ES-I3 (cell line): ENCODE data around the gene TCFL5.
"Not testable (repeated sequence)": the region's sequence is repeated elsewhere in the genome, so short reads cannot be mapped to it uniquely, and the experiment has no call there.

Experiments used
- H3K36me3 ChIP-seq: 2 replicates; pipeline ENCODE4 v1.6.1; 2013; ENCODE audit warnings: mild to moderate bottlenecking, low read length, control low read depth, moderate library complexity; ENCODE audit not compliant: insufficient read depth
- H3K4me1 ChIP-seq: 2 replicates; pipeline ENCODE4 v1.6.1; 2013; ENCODE audit warnings: mild to moderate bottlenecking, control low read depth, low read length; ENCODE audit not compliant: insufficient read depth
- H3K9ac ChIP-seq: 2 replicates; pipeline ENCODE4 v1.6.1; 2013; ENCODE audit warnings: low read depth, mild to moderate bottlenecking, low read length, moderate library complexity
- H3K9me3 ChIP-seq: 2 replicates; pipeline ENCODE4 v1.6.1; 2013; ENCODE audit warnings: mild to moderate bottlenecking, low read length, moderate library complexity; ENCODE audit not compliant: control insufficient read depth, insufficient read depth

TCFL5 gene

DNA sequence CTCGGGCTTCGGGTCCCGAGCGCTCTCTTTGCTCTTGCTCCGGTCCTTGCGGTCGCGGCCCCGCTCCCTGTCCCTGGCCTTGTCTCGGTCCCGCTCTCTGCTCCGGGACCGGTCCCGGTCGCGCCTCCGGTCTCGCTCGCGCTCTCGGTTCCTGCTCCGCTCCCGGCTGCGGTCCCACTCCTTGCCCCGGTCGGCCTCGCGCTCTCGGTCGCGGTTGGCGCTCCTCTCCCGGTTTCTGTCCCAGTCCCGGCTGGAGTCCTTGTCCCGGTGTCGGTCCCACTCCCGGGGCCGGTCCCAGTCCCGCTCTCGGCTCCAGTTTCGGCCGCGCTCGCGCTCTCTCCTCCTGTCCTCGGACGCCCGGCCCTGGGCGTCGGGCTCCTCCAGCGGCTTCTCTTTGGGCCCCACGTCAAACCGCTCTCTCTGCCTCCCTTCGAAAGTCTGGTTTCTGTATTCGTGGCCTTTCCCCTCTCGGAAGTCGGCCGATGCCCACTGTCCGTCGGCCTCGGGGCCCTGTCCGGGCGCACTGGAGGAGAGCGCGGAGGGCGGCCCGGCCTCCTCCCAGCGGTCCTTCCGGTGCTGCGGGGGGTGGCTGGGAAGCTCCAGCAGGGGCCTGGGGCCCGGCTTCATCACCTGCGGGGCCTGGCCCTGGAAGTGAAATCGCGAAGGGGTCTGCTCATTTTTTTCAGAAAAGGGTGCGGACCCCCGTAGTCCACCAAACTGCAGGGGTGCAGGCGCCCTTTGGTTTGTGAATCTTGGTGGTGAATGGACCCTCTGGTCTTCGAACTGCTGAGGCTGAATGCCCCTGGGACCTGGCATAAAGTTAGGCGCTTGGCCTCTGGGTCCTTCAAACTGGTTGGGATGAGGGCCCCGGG, 17.9 kb upstream of the TCFL5 start:
- H3K9ac ChIP-seq = 0 out of 2 replicates have a peak overlapping the region, but pooled peaks have one; percentile 13
- no peaks in the 10 kb centered on the region for H3K36me3 ChIP-seq
- peaks cover 12% of the 10 kb centered on the region for H3K4me1 ChIP-seq
- no peaks in the 10 kb centered on the region for H3K9me3 ChIP-seq

DNA sequence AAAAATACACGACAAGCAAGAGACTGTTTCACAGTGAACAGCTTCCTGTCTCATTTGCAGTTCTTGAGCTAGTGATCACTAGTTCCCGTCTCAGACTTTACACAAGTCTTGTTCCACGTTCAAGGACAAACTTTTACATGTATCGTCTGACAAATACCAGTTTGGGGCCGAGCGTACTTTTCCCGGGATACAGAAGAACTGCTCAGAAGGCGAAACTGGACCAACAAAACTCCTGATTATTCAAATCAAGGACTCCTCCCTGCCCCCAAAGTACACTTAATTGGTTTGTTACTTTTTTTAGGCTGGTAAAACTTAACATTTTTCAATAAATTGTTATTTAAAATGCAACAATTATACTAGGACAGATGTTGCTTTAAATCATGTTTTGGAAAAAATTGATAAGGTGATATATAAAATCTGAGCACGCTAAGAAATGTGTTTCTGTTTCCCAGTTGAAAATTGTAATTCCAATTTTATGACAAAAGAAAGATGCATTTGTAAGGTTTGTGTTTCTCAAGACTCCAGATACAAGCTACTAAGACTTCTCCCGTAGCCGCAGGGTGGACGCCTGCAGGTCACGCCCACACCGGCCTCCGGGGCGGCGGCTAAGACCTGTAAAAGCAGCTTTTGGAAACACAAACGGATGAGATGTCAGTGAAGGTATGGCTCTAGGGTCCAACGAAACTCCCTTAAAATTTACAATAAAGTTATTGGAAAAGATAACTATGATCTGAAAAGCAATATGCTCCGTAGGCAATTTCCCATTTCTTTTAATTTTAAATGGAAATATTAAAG, 16.8 kb upstream of the TCFL5 start:
- peaks cover 8% of the 10 kb centered on the region for H3K4me1 ChIP-seq
- no peaks in the 10 kb centered on the region for H3K9me3 ChIP-seq

DNA sequence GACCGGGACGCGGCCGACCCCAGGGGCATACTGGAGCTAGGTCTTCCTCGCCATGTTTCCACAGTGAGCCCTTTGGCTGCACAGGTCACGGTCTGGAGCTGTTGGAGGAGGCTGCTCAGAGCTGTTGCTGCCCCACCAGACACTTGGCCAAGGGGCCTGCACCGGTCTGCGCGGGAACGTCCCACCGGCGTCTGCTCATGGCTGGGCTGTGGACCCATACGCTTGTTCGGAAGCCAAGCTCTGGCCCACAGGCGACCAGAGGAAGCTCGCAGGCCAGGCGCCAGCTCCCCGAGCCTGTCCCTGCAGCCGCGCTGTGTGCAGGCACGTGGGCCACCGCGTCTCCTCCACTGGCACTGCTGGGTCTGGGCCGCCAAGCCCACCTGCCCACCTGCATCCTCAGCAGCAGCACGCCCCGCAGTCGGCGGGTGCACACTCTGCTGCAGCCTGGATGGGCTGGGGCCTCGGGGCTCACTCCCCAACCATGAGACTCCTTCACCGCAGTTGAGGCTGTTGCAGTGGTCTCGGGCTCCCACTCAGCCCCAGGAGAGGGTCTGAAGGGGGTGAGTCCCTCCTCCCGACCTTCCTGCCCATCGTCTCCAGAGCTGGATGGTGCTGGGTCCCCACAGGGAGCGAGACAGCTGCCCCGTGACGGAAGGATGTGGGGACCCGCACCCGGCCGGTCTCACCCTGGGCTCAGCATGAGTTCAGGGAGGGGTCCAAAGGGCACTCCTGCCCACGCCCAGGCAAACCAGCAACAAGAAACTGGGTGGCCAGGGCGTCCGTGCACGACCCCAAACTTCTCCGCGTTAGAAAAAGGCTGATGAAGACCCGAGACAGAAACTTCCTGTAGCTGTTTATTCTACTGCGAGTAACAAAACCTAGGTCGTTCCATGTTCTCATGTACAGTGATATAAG, 15.5 kb upstream of the TCFL5 start:
- H3K9ac ChIP-seq = no peak overlapping the region
- H3K4me1 ChIP-seq = peaks cover 8% of the 10 kb centered on the region
- H3K36me3 ChIP-seq = no peaks in the 10 kb centered on the region
- H3K9me3 ChIP-seq = no peaks in the 10 kb centered on the region

More for the DNA sequence above, 16.8 kb upstream of the TCFL5 start:
- Histone ChIP-seq H3K36me3 (no peaks in the 10 kb centered on the region), H3K9ac (no peak overlapping the region)

DNA sequence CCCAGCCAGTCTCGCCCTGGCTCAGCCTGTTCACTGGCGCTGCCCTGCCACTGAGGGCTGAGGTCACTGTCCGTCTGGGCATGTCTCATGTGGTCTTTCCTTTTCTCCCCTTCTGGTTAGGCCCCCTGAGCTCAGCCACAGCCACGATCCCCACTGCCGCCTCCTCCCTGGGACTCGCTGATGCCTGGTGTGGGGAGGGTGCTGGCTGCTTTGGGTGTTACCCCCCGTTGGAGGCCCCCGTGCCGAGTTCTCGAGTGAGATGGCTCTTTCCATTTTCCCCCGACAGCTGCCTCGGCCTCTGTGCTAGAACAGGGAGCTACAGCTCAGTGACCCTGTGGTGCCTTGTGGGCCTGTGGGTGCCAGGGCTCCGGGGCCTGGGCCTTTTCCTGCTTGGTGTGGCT, 14.9 kb upstream of the TCFL5 start:
- no peaks in the 10 kb centered on the region for H3K36me3 ChIP-seq
- peaks cover 8% of the 10 kb centered on the region for H3K4me1 ChIP-seq
- no peaks in the 10 kb centered on the region for H3K9me3 ChIP-seq
- H3K9ac ChIP-seq = no peak overlapping the region

DNA sequence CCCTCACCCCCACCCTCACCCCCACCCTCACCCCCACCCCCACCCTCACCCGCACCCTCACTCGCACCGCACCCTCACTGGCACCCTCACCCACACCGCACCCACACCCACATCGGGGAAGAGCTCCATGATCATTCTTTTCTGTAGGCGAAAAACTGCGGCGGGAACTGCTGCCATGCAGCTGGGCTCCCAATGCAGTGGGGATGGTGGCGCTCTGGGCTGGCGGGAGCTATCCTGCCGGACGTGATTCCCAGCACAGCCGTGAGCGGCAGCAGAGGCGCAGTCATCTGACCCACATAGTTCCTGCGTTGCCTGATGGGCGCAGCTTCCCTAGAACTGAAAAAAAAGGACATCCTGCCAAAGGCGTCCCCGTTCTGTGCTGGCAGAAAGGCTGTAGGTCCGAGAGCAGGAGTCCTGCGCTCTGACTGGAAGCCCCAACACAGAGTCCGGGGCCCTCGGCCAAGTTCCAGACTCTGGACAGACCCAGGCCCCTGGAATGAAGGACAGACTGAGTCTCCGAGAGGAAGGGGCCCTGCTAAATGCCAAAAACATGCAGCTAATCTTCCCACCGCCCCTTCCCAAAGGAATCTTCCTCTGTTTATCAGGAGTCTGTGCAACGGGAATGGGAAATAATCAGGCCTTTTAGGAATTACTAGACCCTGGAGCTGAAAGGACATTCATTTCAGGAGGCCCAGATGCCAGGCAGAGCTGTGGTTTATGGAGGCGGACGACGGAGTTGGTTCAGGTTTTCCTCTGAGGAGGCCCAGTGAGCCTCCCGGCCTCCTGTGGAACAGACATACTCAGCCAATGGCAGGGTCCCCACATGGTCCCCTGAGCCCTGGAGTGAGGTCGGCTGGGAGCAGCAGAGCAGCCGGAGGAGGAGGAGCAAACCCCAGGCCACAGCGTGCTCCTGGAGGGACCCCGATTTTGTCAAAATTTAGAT, 14.1 kb upstream of the TCFL5 start:
- no peaks in the 10 kb centered on the region for H3K9me3 ChIP-seq
- H3K9ac ChIP-seq = no peak overlapping the region
- H3K36me3 ChIP-seq = no peaks in the 10 kb centered on the region
- peaks cover 8% of the 10 kb centered on the region for H3K4me1 ChIP-seq

DNA sequence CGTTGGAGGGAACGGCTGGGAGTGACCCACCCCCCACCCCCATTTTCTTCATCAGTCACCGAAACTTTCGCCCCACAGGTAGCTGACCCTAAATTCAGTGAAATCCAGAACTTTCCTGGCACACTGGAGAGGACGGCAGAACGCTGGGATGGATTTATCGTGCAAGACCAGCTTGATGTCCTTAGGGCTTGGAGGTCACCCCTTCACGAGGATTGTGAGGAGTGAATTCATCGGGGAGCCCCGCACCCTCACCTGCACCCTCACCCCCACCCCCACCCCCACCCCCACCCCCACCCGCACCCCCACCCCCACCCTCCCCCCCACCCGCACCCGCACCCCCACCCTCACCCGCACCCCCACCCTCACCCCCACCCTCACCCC, 13.3 kb upstream of the TCFL5 start:
- H3K9ac ChIP-seq = no peak overlapping the region; the same call in 1 of the 2 replicates

DNA sequence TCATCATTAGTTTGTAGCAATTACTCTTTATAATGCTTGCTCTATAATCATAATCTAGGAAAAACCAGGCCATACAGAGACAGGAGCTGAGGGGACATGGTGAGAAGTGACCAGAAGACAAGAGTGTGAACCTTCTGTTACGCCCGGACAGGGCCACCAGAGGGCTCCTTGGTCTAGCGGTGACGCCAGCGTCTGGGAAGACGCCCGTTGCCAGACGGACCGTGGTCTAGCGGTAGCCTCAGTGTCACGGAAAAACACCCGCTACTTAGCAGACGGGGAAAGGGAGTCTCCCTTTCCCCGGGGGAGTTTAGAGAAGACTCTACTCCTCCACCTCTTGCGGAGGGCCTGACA, 12.0 kb upstream of the TCFL5 start:
- H3K36me3 ChIP-seq, H3K9me3 ChIP-seq, H3K4me1 ChIP-seq: not testable (repeated sequence)
- H3K9ac ChIP-seq = peak overlapping the region; percentile 12; the same call in 1 of the 2 replicates

More for the DNA sequence above, 13.3 kb upstream of the TCFL5 start:
- Histone ChIP-seq H3K36me3 (no peaks in the 10 kb centered on the region), H3K4me1 (peaks cover 8% of the 10 kb centered on the region), H3K9me3 (no peaks in the 10 kb centered on the region; the same call in 1 of the 2 replicates)

DNA sequence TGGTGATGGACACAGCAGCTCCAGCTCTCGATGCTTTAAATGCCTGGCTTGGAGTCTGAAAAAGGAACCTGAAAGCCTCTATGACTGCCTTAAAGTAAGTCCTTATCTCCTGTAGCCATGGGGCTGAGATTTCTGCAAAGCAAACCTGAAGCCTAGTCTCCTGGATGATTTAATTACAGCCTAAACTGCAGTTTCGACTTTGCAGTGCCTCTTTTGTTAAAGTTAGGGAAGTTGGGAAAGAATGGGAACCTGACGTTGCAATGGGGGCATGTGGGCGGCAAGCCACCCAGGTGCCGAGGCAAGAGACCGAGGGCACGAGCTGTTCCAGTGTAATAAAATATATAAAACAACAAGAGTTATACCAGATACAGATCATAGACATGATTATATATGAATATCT, 11.7 kb upstream of the TCFL5 start:
- H3K9ac ChIP-seq = no peak overlapping the region
- H3K36me3 ChIP-seq = no peaks in the 10 kb centered on the region
- peaks cover 6% of the 10 kb centered on the region for H3K4me1 ChIP-seq
- H3K9me3 ChIP-seq = no peaks in the 10 kb centered on the region; the same call in 1 of the 2 replicates

DNA sequence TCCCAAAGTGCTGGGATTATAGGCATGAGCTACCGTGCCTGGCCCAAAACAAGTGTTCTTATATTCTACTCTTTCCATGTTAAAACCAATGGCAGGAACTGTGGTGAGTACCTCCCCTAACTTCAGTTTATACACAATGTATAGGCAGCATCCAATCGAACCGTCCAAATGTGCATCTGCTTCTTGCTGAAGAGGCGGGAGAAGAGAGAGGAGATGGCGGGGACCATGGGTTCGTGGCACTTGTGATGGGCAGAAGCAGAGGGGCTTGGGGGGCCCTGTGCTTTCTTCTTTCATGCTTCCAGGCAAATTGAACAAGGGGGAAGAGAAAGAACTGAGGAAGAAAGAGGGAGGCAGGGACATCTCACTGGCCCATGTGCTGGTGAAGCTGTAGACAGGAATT, 11.2 kb upstream of the TCFL5 start:
- H3K36me3 ChIP-seq = no peaks in the 10 kb centered on the region
- H3K9ac ChIP-seq = no peak overlapping the region
- peaks cover 4% of the 10 kb centered on the region; the same call in 1 of the 2 replicates for H3K4me1 ChIP-seq
- H3K9me3 ChIP-seq = no peaks in the 10 kb centered on the region; the same call in 1 of the 2 replicates

DNA sequence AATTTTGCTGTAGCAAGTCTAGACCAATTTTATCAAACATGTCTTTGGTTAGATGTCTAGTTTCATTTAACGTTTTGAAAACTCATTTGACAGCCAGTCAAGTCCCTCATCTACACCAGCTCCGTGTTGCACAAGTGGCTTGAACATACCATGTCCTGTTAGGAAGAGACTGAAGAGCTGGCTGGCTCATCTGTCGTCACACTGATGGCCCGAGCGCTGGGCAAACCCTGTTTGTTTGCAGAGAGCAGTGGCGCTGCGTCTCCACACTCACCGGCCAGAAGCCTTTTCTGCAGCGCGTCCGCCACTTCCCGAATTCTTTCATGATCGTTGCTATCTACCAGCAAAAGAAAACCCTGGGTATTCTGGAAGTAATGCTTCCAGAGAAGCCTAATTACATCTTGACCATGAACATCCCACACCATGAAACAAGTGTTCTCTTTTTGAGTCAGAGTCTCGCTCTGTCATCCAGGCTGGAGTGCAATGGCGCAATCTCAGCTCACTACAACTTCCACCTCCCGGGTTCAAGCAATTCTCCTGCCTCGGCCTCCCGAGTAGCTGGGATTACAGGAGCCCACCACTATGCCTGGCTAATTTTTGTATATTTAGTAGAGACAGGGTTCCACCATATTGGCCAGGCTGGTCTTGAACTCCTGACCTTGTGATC, 10.7 kb upstream of the TCFL5 start:
- H3K9me3 ChIP-seq = no peaks in the 10 kb centered on the region; the same call in 1 of the 2 replicates
- H3K9ac ChIP-seq = no peak overlapping the region
- no peaks in the 10 kb centered on the region for H3K36me3 ChIP-seq
- H3K4me1 ChIP-seq = peaks cover 4% of the 10 kb centered on the region; the same call in 1 of the 2 replicates

DNA sequence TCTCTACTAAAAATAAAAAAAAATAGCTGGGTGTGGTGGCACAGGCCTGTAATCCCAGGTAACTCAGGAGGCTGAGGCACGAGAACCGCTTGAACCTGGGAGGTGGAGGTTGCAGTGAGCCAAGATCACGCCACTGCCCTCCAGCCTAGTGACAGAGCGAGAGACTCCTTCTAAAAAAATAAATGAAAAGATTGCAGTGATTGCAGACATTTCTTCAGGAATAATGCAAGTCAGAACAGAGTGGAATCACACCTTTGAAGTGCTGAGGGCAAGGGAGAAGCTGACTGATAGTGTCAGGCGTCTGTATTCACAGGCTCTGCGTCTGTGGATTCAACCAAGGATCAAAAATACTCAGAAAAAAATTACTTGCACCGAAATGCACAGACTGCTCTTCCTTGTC, 2.6 kb upstream of the TCFL5 start:
- H3K36me3 ChIP-seq = no peaks in the 10 kb centered on the region
- H3K9ac ChIP-seq = no peak overlapping the region
- peaks cover 7% of the 10 kb centered on the region; the same call in 1 of the 2 replicates for H3K4me1 ChIP-seq
- H3K9me3 ChIP-seq = 0 out of 2 replicates have a peak, but pooled peaks cover 3% of the 10 kb centered on the region

DNA sequence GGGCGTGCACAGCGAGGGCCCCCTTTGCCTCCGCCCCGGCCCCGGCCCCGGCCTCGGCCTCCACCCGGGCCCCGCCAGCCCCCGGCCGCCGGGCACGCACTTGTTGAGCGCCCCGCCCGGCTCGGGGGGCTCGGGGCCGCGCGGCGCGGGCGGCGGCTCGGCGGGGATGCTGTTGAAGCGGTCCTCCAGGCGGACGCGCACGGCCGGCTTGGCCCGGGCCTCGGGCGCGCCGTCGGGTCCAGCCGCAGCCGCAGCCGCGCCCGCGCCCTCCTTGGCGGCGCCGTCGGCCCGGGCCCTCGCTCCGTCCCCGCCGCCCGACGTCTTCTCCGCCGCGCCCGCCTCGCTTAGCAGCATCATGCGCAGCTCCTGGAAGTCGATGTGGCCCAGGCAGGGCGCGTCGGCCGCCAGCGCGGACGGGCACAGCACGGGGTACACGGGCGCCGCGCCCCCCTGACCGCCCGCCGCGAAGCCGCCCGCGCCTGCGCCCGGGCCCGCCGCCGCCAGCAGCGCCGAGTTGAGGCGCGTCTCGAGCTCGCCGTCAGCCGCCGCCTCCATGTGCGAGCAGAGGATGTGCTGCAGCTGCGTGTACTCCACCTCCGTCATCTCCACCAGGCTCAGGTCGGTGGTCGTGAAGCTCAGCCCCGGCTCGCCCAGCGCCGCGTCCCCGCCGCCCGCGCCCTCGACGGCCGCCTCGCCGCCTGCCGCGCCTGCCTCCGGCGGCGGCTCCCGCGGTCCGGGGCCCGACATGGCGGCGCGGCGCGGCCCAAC, 514 bp downstream of the TCFL5 start:
- H3K9ac ChIP-seq = peak overlapping the region; percentile 54; the same call in 1 of the 2 replicates
- peaks cover 4% of the 10 kb centered on the region; the same call in 1 of the 2 replicates for H3K36me3 ChIP-seq
- 0 out of 2 replicates have a peak, but pooled peaks cover 3% of the 10 kb centered on the region for H3K9me3 ChIP-seq
- peaks cover 8% of the 10 kb centered on the region; the same call in 1 of the 2 replicates for H3K4me1 ChIP-seq
